Adipocyte (in vitro differentiated cells): ENCODE data around the gene BIVM.

Source experiments
- DNase-seq: peaks from one replicate; pipeline ENCODE4 v3.0.0-alpha.2; 2015; ENCODE audit warnings: low read depth
- H3K27me3 ChIP-seq: replicated peaks from 2 replicates; pipeline ENCODE4 v1.7.0; 2013; ENCODE audit warnings: mild to moderate bottlenecking, low read length, moderate library complexity; ENCODE audit not compliant: control insufficient read depth, insufficient read depth
- H3K36me3 ChIP-seq: 2 replicates; pipeline ENCODE4 v1.7.0; 2013; ENCODE audit warnings: low read length, mild to moderate bottlenecking, moderate library complexity; ENCODE audit not compliant: control insufficient read depth, insufficient read depth, severe bottlenecking
- H3K4me1 ChIP-seq: 2 replicates; pipeline ENCODE4 v1.7.0; 2013; ENCODE audit warnings: mild to moderate bottlenecking, low read length, moderate library complexity; ENCODE audit not compliant: control insufficient read depth, insufficient read depth
- H3K4me3 ChIP-seq: 2 replicates; pipeline ENCODE4 v1.7.0; 2013; ENCODE audit warnings: mild to moderate bottlenecking, low read length, moderate library complexity
- H3K9ac ChIP-seq: 2 replicates; pipeline ENCODE4 v1.7.0; 2013; ENCODE audit warnings: mild to moderate bottlenecking, low read length, moderate library complexity
- H3K9me3 ChIP-seq: 2 replicates; pipeline ENCODE4 v1.7.0; 2013; ENCODE audit warnings: mild to moderate bottlenecking, low read length, moderate library complexity; ENCODE audit not compliant: control insufficient read depth

The BIVM gene

GRCh38 chr13:102793611-102794355 is 5.1 kb upstream of the BIVM start:
- Histone ChIP-seq H3K27me3 (no peaks in the 10 kb centered on the region), H3K36me3 (peaks cover 7% of the 10 kb centered on the region), H3K4me1 (peaks cover 5% of the 10 kb centered on the region), H3K4me3 (no peak overlapping the region), H3K9ac (no peak overlapping the region), H3K9me3 (no peaks in the 10 kb centered on the region)
- DNase-seq = no peak

GRCh38 chr13:102799426-102800144 is 666 bp downstream of the BIVM start:
- DNase-seq = peak; percentile 55
- Histone ChIP-seq H3K36me3 (no peaks in the 10 kb centered on the region), H3K9ac (peak overlapping the region; percentile 92)

GRCh38 chr13:102800145-102801041 is 1.5 kb downstream of the BIVM start:
- Histone ChIP-seq H3K9ac (peak overlapping the region; percentile 92), H3K4me1 (peaks cover 20% of the 10 kb centered on the region), H3K27me3 (no peaks in the 10 kb centered on the region), H3K9me3 (no peaks in the 10 kb centered on the region), H3K4me3 (peak overlapping the region; percentile 93), H3K36me3 (no peaks in the 10 kb centered on the region)
- peak; percentile 92 for DNase-seq

More at GRCh38 chr13:102799426-102800144, 666 bp downstream of the BIVM start:
- peaks cover 20% of the 10 kb centered on the region for H3K4me1 ChIP-seq
- H3K9me3 ChIP-seq = no peaks in the 10 kb centered on the region
- peak overlapping the region; percentile 93 for H3K4me3 ChIP-seq
- no peaks in the 10 kb centered on the region for H3K27me3 ChIP-seq

GRCh38 chr13:102805680-102806079 is 6.8 kb downstream of the BIVM start:
- DNase-seq = no peak
- Histone ChIP-seq H3K4me1 (peaks cover 15% of the 10 kb centered on the region), H3K36me3 (peaks cover 16% of the 10 kb centered on the region), H3K9ac (no peak overlapping the region), H3K27me3 (no peaks in the 10 kb centered on the region), H3K9me3 (peaks cover 6% of the 10 kb centered on the region), H3K4me3 (no peak overlapping the region)

- no peak overlapping the region for H3K4me3 ChIP-seq
- DNase-seq = no peak
- peaks cover 4% of the 10 kb centered on the region for H3K4me1 ChIP-seq
- H3K9ac ChIP-seq = no peak overlapping the region
- H3K27me3 ChIP-seq = no peaks in the 10 kb centered on the region
- peaks cover 22% of the 10 kb centered on the region for H3K36me3 ChIP-seq
- peaks cover 12% of the 10 kb centered on the region for H3K9me3 ChIP-seq
Observed at GRCh38 chr13:102807699-102808098, 8.8 kb downstream of the BIVM start.

DNA sequence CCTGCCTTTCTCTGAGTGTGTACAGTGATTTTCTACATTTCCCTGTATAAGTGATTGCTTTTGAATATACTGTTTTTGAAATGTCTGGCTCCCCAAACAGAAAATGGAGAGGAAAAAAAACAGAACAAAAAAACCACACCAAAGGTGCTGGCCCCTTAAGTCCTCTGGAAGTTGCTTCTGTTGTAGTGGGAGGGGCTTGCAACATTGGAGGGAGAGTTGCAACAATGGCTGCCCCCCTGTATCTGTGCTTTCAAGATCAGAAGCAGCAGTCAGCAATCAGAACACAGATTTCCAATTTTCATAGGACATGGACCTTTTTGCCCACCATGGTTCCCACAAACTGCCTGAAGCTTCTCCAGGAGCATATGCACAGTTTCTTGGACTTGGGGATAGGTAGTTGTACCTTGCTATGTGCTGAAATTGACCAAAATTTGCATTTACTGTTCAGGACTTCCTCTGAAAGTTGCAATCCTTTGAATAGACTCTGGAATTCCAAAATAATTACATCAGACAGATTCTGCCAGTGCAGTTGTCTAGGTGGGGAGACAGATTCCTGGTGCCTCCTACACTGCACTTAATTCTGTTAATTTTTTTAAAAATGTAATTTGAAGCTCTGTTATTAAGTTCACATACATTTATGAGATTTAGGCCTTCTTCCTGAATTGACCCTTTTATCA is 13.8 kb downstream of the BIVM start:
- DNase-seq = no peak
- H3K9ac ChIP-seq = no peak overlapping the region
- H3K4me3 ChIP-seq = no peak overlapping the region
- peaks cover 27% of the 10 kb centered on the region for H3K36me3 ChIP-seq
- H3K4me1 ChIP-seq = peaks cover 11% of the 10 kb centered on the region
- no peaks in the 10 kb centered on the region for H3K27me3 ChIP-seq
- H3K9me3 ChIP-seq = peaks cover 12% of the 10 kb centered on the region

- Histone ChIP-seq H3K36me3 (peaks cover 21% of the 10 kb centered on the region), H3K9me3 (peaks cover 12% of the 10 kb centered on the region), H3K9ac (no peak overlapping the region), H3K4me1 (peaks cover 14% of the 10 kb centered on the region), H3K4me3 (no peak overlapping the region), H3K27me3 (no peaks in the 10 kb centered on the region)
- DNase-seq = no peak
Observed at GRCh38 chr13:102814025-102814607, 15.2 kb downstream of the BIVM start.

DNA sequence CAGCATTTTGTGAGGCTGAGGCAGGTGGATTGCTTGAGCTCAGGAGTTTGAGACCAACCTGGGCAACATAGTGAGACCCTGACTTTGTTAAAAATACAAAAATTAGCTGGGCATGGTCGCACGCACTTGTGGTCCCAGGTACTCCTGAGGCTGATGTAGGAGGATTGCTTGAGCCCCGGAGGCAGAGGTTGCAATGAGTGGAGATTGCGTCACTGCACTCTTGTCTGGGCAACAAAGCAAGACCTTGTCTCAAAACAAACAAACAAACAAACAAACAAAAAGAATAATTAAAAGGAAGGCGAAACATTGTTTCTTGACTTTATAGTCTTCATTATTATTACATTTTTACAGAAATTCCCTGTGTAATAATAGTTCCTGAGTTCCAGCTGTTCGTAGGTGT is 15.9 kb downstream of the BIVM start:
- peaks cover 17% of the 10 kb centered on the region for H3K4me1 ChIP-seq
- no peaks in the 10 kb centered on the region for H3K27me3 ChIP-seq
- no peak overlapping the region for H3K4me3 ChIP-seq
- H3K36me3 ChIP-seq = peaks cover 21% of the 10 kb centered on the region
- no peak for DNase-seq
- H3K9me3 ChIP-seq = peaks cover 12% of the 10 kb centered on the region
- no peak overlapping the region for H3K9ac ChIP-seq

DNA sequence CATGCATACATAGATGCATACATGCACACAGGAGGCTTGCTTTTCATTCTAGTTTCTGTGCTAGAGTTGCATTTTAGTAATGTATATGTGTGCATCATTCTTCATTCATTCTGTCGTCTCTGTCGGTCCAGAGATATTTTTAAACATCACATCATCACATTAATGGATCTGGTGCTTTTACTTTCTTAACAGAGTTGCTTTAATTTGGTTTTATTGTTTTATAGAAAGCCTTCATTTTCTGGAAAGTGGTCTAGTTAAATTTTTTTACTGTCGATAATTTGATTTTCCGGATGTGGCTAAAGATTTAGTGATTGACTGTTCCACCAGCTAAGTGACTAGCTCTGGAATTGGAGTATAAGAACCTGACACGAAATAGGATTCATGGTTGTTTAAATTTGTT is 16.9 kb downstream of the BIVM start:
- no peak for DNase-seq
- H3K4me3 ChIP-seq = no peak overlapping the region
- H3K9ac ChIP-seq = no peak overlapping the region
- no peaks in the 10 kb centered on the region for H3K27me3 ChIP-seq
- H3K4me1 ChIP-seq = peaks cover 18% of the 10 kb centered on the region
- H3K36me3 ChIP-seq = peaks cover 14% of the 10 kb centered on the region
- peaks cover 5% of the 10 kb centered on the region for H3K9me3 ChIP-seq

GRCh38 chr13:102816708-102817107 is 17.8 kb downstream of the BIVM start:
- no peak for DNase-seq
- Histone ChIP-seq H3K36me3 (peaks cover 11% of the 10 kb centered on the region), H3K27me3 (no peaks in the 10 kb centered on the region), H3K4me3 (no peak overlapping the region), H3K4me1 (peaks cover 18% of the 10 kb centered on the region), H3K9me3 (no peaks in the 10 kb centered on the region), H3K9ac (no peak overlapping the region)
